Cardiac muscle cell (in vitro differentiated cells and primary cell): Measurements from ENCODE around the gene NFASC. TPM values are rescaled to one million over a fixed set of nuclear protein-coding genes. Genes with fewer than 3 reads are reported as not detected.

Experiments
- DNase-seq, 2 donors: peaks; one replicate each; pipeline versions ENCODE4 v3.0.0 to v3.0.0-alpha.2; 2010 to 2017; ENCODE audit warnings: low read depth in 1 of 2, low spot score in 1 of 2
- H3K27ac ChIP-seq: fragments of 200-600 bp; sonication (generic); 2 replicates; pipeline ENCODE4 v1.5.1; 2016
- H3K27me3 ChIP-seq: fragments of 200-600 bp; sonication (generic); 2 replicates; pipeline ENCODE4 v1.6.0; 2016; ENCODE audit warnings: control low read depth
- H3K36me3 ChIP-seq: fragments of 200-600 bp; sonication (generic); 2 replicates; pipeline ENCODE4 v1.5.1; 2016; ENCODE audit warnings: control low read depth
- H3K4me1 ChIP-seq: fragments of 200-600 bp; sonication (generic); 2 replicates; pipeline ENCODE4 v1.8.1; 2017; ENCODE audit warnings: low read depth, mild to moderate bottlenecking, mixed run types
- H3K4me3 ChIP-seq: fragments of 200-600 bp; sonication (generic); 2 replicates; pipeline ENCODE4 v1.5.1; 2016; ENCODE audit warnings: mild to moderate bottlenecking
- H3K9me3 ChIP-seq: fragments of 200-600 bp; sonication (generic); 2 replicates; pipeline ENCODE4 v1.5.1; 2017; ENCODE audit warnings: low read depth, mild to moderate bottlenecking, control low read depth
- CTCF ChIP-seq: IDR thresholded peaks from 2 replicates; pipeline ENCODE4 v1.5.1; 2012; ENCODE audit warnings: low read depth, mild to moderate bottlenecking, low read length
- polyA plus RNA-seq: library from polyadenylated mRNA; unstranded; fragments of >200 nt; fragmentation: Nextera tagmentation; extraction: Ambion mirVana; gene quantifications from 2 replicates; pipeline ENCODE4 v1.2.1, GENCODE V29; 2016
- total RNA-seq: library from RNA; depleted of rRNA; stranded (reverse); fragments of >200 nt; gene quantifications from 2 replicates; pipeline ENCODE4 v1.2.3, GENCODE V29; 2016

NFASC gene
- total and polyA plus RNA-seq, 2 experiments from 2014 or later, result 0.63 TPM; not detected in 1

GRCh38 chr1:205064741-205065316 lies 194.2 kb downstream of the NFASC start:
- Histone ChIP-seq H3K4me1 (no peaks in the 10 kb centered on the region), H3K36me3 (no peaks in the 10 kb centered on the region), H3K27me3 (no peaks in the 10 kb centered on the region), H3K27ac (no peak overlapping the region), H3K9me3 (no peaks in the 10 kb centered on the region), H3K4me3 (no peak overlapping the region)
- TF ChIP-seq CTCF, result no peak
- DNase-seq, result no peak

DNA sequence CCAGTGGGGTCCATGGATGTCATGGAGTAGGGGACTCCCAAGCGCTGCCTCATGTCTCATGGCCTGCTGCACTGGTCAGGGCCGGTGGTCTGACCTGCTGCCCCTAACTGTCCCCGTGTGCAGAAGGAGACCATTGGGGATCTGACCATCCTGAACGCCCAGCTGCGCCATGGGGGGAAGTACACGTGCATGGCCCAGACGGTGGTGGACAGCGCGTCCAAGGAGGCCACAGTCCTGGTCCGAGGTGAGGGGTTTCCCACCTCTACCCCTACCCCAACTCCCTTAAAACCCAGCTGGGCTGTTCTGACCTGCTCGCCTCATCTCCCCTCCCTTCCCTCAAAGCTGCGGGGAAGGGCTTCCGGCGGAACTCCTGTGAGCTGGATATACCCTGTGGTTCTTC lies 195.0 kb downstream of the NFASC start:
- no peak for TF ChIP-seq CTCF
- no peaks in the 10 kb centered on the region for H3K27me3 ChIP-seq
- no peak for DNase-seq
- no peaks in the 10 kb centered on the region for H3K36me3 ChIP-seq
- H3K9me3 ChIP-seq, result no peaks in the 10 kb centered on the region
- no peak overlapping the region for H3K4me3 ChIP-seq
- H3K4me1 ChIP-seq, result no peaks in the 10 kb centered on the region
- no peak overlapping the region for H3K27ac ChIP-seq

- H3K4me3 ChIP-seq, result no peak overlapping the region
- no peak for DNase-seq
- peak; percentile 3 for TF ChIP-seq CTCF
- no peaks in the 10 kb centered on the region for H3K4me1 ChIP-seq
- no peaks in the 10 kb centered on the region for H3K27me3 ChIP-seq
- H3K9me3 ChIP-seq, result no peaks in the 10 kb centered on the region
- H3K36me3 ChIP-seq, result no peaks in the 10 kb centered on the region
- no peak overlapping the region for H3K27ac ChIP-seq
These were observed 195.6 kb downstream of the NFASC start for GRCh38 chr1:205066141-205066818.

DNA sequence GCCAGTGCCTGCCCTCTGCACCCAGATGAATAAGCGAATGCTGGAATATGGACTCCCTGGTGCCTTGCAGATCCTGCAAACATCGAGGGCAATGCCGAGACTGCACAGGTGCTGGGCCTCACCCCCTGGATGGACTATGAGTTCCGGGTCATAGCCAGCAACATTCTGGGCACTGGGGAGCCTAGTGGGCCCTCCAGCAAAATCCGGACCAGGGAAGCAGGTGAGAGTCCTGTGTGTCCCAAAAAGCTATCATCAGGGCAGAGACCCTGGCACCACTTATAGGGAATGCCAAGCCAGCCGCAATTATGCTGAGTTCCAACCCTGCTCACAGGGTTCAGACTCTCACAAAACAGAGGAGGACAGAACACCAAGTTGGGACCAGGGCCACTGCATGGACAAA lies 196.4 kb downstream of the NFASC start:
- no peaks in the 10 kb centered on the region for H3K9me3 ChIP-seq
- H3K27me3 ChIP-seq, result no peaks in the 10 kb centered on the region
- TF ChIP-seq CTCF, result no peak
- H3K4me1 ChIP-seq, result no peaks in the 10 kb centered on the region
- H3K4me3 ChIP-seq, result no peak overlapping the region
- no peaks in the 10 kb centered on the region for H3K36me3 ChIP-seq
- no peak overlapping the region for H3K27ac ChIP-seq
- DNase-seq, result no peak

- H3K27me3 ChIP-seq, result no peaks in the 10 kb centered on the region
- no peak overlapping the region for H3K27ac ChIP-seq
- H3K9me3 ChIP-seq, result no peaks in the 10 kb centered on the region
- H3K36me3 ChIP-seq, result no peaks in the 10 kb centered on the region
- no peak for DNase-seq
- no peaks in the 10 kb centered on the region for H3K4me1 ChIP-seq
- no peak for TF ChIP-seq CTCF
- H3K4me3 ChIP-seq, result no peak overlapping the region
These were observed 197.3 kb downstream of the NFASC start for GRCh38 chr1:205068001-205068400.
